ENCODE results near the gene HEYL.

DNA sequence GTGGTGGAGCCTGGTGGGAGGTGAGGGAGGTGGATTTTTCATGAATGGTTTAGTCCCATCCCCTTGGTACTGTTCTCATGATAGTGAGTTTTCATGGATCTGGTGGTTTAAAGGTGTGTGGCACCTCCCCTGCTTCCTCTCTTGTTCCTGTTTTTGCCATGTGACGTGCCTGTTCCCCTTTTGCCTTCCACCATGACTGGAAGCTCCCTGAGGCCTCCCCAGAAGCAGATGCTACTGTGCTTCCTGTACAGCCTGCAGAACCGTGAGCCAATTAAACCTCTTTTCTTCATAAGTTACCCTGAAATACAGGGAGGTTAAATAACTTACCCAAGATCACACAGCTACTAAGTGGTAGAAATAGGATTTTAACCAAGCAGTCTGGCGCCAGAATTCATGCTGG, 4.3 kb upstream of the HEYL start:
- TF ChIP-seq POLR2A (IDR thresholded peaks at IDR 0.05): no peak
- TF ChIP-seq, protein P1, sequence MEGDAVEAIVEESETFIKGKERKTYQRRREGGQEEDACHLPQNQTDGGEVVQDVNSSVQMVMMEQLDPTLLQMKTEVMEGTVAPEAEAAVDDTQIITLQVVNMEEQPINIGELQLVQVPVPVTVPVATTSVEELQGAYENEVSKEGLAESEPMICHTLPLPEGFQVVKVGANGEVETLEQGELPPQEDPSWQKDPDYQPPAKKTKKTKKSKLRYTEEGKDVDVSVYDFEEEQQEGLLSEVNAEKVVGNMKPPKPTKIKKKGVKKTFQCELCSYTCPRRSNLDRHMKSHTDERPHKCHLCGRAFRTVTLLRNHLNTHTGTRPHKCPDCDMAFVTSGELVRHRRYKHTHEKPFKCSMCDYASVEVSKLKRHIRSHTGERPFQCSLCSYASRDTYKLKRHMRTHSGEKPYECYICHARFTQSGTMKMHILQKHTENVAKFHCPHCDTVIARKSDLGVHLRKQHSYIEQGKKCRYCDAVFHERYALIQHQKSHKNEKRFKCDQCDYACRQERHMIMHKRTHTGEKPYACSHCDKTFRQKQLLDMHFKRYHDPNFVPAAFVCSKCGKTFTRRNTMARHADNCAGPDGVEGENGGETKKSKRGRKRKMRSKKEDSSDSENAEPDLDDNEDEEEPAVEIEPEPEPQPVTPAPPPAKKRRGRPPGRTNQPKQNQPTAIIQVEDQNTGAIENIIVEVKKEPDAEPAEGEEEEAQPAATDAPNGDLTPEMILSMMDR (IDR thresholded peaks at IDR 0.05): no peak

Measured in thyroid gland (tissue), 4 donors.